HG02759 (cell line): Measurements from ENCODE around the gene ADAMTS10.
"Not testable (repeated sequence)": the region's sequence is repeated elsewhere in the genome, so short reads cannot be mapped to it uniquely, and the experiment has no call there.

Experiments
- ATAC-seq: cut with Tn5 transposase; IDR thresholded peaks from one replicate; pipeline ENCODE4 v1.9.1; 2021; ENCODE audit warnings: mild to moderate bottlenecking, moderate library complexity; ENCODE audit not compliant: unreplicated experiment

ADAMTS10 gene

DNA sequence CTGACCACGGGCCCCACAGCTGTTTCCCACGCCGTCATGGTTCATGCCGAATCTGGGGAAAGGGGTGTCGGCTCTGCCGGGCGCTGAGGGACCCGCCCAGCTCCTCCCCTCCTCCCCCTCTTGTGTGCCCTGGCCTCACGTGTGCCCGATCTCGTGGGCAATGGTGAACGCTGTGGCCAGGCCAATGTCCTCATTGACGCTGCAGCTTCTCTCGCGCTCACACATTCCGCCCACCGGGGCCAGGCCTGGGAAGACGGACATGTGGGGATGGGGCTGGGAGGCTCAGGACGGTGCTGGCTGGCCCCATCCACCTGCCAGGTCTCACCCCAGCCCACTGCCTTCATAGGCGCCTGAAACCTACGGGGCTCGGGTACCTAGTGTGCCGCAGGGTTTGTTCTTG lies 14.3 kb downstream of the ADAMTS10 start:
- no peak for ATAC-seq

DNA sequence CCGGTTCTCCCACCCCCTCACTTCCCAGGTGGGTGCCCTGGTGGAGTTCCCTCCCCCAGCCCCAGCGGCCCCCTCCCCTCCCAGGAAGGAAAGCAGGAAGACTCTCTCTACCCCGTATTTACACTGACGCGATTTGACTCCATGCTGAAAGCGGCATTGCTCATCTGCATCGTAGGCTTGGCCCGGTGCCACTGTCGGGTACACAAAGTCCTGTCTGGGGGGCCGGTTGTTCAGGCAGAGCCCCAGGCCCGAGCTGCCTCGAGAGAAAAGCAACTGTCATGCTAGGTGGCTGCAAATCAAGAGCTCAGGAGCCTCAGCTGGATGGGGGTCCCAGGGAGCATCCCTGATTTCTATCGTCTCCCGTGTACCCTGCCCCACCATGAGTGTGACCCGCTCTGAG lies 14.9 kb downstream of the ADAMTS10 start:
- no peak for ATAC-seq

DNA sequence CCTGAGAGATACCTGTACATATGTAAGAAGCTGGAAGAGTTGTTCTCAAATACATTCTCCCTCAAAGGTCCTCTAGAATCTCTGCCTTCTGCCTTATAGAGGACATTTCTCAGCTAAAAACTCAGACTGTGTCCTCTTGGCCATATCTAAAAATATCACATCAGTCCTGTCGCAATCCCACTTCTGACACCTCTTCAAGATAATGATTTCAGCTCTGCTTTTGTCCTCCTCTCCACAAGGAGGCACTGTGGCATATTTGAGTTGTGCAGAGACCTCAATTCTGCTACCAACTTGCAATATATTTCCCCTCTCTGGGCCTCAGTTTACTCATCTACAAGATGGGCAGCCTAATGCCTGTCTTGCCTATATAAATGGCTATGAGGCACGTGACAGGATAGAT lies 16.6 kb downstream of the ADAMTS10 start:
- ATAC-seq: no peak

DNA sequence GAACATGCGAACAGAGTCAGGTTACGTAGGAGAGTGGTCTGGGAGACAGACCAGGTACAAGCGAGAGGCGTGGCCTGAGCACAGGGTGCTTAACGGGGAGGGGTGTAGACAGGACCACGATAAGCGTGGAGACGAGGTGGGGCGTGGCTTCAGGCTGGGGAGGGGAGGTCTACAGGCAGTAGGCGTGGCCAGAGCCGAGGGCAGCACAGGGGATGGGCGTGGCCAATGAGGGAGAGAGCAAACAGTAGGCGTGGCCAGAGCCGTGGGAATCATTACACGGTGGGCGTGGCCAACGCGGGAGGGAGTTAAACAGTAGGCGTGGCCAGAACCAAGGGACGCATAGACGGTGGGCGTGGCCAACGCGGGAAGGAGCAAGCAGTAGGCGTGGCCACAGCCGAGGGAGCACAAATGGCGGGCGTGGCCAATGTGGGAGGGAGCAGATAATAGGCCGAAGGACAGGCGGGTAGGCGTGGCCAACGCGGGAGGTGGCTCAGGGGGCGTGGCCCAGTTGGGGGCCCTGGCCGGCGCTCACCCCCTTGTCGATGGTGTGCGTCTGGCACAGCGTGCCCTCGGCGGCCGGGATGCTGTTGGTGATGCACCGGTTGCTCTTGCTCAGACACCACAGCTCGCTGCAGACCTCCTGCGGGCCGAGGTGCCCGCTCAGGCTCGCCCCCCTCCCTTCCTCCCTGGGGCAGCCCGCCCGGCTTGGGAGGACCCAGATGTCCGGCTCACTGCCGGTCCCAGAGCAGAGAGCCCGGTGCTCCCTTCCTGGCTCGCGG lies 18.1 kb downstream of the ADAMTS10 start:
- no peak for ATAC-seq

DNA sequence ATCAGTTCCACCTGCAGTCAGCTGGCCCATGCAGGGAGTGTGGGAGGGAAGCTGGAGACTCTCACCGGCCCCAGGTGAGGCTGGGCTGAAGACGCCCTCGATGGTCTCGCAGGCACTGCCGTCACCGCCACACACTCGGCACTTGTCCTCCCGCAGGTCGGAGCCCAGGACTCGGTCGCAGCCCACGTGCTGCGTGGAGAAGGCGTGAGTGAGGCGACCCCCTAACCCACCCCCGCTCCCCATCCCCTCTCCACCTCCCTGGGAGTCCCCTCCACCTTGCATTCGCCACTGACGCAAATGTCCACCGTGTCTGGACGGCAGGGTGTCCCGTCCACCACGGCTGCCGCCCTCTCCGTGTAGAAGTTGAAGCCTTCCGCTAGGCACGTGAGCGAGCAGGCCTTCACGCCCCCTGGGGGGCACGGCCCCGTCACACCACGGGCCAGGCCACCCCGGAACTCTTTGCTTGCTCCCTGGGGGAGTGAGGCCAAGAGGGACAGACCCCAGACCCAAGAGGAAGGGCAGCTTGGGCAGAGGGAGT lies 21.3 kb downstream of the ADAMTS10 start:
- no peak for ATAC-seq

DNA sequence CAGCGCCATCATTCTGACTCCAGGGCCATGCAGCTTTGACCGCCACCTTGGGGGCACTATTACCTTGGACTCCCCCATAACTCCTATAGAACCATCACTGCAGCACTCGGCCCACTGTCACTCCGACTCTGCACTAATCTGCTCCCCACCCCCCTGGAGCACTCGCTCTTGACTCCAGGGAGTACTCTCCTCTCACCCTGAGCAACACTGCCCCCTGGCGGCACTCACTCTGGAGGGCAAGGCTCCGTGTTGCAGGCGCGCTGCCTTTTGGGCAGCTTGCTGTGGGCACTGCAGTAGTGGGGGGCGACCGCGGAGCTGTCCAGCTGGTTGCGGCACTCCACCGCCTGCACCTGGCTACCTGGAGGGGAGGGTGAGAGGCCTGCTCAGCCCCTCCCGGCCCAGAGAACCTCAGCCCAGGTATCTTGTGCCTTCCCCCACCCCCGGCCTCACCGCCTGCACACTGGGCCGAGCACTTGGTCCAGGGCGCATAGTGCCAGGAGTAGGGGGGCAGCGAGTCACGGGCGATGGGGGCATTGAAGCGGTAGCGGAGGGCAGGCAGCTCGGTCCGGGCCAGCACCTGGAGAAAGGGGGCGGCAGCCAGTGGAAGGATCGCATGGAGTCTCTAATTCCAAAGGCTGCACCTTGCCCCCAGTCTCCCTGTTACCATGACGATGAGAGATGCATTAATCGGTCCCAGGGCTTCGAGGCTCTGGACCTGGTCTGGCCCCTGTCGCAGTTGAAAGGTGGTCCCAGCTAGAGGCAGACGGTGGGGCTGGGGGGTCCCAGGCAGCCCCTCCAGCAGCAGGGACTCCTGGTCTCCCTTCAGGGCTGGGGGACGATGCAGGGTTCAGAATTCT lies 24.4 kb downstream of the ADAMTS10 start:
- no peak for ATAC-seq

DNA sequence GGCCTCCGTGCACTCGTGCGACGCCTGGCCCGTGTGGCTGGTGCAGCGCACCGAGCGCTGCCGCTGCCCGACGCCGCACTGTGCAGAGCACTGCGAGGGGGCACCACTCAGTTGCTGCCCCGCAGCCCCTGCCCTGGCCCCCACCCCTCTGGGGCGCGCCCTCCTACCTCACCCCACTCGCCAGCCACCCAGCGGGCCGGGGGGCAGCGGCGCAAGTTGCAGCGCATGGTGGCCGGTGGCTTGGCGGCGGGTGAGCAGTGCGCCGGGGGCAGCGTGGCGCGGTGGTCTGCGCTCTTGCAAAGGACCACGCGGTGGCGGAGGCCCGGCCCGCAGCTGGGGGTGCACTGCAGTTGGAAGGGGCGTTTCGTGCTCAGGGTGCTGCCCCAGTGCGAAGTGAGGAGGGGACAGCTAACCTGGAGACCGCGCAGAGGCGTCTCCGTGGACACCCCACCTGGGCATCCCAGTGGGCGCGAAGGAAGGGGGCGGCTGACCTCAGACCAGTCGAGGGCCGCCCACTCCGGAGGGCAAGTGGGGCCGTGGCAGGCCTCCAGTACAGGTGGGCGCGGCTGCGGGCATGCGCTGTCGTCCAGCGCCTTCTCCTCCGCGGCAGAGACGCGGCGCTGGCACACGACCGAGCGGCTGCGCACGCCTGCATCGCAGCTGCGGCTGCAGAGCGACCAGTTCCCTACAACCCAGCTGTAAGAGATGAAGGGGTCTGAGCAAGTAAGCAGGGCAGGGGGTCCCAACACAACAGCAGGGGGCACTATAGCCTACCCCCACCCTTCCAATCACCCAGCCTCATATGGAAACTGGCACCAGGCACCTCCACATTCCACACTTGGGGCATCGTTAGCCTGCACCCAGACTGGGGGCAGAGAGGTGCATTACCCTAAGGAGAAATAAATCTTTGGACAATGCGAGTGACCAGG lies 25.3 kb downstream of the ADAMTS10 start:
- no peak for ATAC-seq

DNA sequence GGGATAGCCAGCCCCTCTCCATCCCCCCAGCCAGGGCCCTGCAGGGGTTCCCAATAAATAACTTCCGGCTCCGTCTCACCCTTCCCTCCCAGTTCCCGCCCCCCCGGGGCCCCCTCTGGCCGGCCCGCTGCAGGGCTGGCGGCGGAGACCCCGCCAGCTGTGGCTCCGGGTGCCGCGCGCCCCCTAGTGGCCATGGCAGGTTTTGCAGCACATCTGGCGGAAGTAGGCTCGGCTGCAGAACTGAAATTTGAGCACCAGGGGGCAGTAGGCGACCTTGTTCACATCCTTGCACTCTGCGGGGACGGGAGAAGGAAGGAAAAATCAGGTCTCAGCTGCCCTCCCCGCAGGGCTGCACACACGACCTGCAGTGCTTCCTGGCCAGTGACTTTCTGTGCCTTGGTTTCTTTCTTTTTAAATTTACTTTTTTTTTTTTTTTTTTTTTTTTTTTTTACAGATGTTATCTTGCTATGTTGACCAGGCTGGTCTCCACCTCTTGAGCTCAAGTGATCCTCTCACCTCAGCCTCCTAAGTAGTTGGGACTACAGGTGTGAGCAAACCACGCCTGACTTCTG lies 29.7 kb downstream of the ADAMTS10 start:
- peak; percentile 52 for ATAC-seq

DNA sequence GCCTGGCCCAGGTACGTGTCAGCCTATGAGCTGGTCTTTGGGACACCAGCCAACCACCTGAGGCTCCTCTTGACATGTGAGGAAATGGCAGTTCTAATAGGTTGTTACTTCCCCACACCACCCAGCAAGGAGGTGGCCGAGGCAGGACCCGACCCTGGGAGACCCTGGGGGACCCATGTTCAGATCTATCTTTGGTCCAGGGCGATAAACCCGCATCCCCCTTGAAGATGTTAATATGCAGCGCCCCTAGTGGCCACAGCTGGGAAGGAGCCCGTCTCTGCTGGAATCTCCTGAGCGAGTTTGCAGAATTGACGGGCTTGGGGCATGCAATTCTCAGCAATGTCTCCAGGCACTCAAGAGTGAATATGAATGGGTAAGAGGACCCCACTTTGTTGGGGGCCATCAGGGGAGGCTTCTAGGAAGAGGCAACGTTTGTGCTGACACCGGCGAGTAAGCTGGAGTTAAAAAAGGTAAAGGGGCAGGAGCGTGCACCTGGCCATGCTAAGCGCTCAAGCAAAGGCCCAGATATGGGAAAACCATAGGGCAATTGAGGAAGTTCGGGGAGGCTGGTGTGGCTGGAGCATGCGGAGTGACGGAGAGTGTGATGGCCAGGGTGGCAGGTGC lies 31.8 kb downstream of the ADAMTS10 start:
- ATAC-seq: no peak

DNA sequence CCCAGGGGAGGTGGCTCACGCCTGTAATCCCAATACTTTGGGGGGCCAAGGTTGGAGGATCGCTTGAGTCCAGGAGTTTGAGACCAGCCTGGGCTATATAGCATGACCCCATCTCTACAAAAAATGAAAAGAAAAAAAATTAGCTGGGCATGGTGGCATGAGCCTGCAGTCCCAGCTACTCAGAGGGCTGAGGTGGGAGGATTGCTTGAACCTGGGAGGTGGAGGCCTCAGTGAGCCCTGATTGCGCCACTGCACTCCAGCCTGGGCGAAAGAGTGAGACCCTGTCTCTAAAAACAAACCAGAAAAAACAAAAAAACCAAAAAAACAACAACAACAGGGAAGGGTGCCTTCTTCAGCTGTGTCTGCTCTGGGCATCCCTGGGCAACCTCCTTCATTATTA lies 32.8 kb downstream of the ADAMTS10 start:
- no peak for ATAC-seq

DNA sequence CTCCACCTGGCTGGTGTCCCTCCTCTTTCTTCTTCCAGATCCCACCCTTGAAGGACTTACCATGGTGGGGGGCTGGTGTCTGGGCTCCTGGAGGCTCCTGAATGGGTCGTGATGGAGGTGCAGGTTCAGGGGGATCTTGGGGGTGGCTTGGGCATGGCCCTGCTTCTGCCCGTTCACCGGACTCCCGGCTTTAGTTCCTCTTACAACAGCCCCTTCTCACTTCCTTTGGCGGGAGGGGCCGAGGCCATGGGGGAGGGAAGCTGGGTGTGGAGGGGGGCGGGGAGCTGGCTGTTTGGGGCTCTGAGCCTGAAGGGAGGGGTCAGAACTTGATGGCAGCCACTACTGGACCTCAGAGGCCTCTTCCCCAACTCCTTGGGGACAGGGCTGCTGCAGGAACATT lies 33.3 kb downstream of the ADAMTS10 start, which contains the start of gene MYO1F:
TSS of gene MYO1F (minus strand) at position 196 of the 400 bp plus-strand sequence. CDS start at position 63, 133 bp downstream.
- ATAC-seq: no peak

DNA sequence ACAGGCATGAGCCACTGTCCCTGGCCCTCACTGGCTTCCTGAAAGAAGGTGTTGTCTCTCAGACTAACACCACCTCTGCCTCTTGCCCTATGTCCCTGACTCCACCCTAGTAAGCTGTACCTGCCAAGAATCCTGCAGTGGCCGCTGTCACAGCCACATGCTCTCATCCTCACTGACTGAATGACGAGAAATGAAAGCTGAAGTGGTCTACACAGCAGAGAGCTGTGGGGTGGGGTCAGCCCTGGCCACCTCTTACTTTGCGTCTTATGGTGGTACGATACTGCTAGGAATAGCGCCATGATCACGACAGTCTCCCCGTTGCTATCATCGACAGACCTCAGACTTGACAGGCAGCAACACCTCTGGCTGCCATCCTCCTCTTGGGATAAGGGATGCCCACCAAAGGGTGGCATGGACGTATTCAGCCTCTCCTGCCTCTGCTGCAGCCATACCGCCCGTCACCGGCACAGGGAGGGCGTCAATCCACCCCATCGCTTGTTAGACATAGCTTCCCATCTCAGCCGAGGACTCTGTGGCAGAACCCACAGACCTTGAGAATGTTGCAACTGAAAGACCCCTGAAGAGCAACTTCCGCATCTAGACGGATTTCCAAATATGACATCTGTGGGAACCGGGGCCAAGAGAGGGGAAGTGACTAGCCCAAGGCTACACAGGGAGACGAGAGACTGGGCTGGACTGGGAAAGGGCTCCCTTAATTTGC lies 34.1 kb downstream of the ADAMTS10 start:
- ATAC-seq: no peak

DNA sequence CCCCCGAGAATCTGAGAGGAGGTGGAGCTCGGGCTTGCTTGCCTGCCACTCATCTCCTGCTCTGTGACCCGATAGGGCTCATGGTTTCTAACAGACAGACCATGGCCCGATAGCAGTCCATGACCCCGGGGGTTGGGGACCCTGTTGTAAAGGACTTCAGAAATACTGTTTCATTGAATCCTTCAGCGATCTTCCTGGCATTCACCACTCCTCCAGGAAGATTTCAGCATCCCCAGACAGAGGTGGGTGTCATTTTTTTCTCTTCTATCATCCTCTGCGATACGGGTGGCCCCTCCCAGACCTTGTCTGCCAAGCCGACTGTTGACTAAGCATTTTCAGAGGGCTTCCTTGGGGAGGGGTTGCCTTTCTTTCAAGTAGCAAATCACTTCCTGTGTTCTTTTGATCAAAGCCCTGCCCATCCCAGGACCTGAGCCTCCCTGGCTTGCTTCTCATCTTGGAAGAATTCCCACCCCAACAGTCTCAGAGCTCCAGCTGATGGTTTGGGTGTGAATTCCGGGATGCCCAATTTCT lies 35.0 kb downstream of the ADAMTS10 start:
- no peak for ATAC-seq

DNA sequence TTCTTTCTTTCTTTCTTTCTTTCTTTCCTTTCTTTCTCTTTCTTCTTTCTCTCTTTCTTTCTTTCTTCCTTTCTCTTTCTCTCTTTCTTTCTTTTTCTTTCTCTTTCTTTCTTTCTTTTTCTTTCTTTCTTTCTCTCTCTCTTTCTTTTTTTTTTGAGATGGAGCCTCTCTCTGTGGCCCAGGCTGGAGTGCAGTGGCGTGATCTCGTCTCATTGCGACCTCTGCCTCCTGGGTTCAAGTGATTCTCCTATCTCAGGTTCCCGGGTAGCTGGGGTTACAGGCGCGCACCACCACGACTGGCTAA lies 35.9 kb downstream of the ADAMTS10 start:
- ATAC-seq: not testable (repeated sequence)

DNA sequence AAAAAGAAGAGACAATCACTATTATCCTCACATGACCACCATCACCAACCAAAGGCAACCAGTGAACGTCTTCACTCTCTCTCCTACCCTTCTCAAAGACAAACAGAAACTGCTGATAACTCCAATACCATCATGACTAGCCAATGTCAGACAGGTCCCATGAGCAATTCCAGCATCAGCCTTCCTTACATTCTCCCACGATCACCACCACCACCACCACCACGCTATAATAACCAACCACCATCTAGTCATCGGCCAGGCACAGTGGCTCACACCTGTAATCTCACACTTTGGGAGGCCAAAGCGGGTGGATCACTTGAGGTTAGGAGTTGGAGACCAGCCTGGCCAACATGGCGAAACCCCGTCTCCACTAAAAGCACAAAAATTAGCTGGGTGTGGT lies 37.2 kb downstream of the ADAMTS10 start:
- ATAC-seq: no peak

DNA sequence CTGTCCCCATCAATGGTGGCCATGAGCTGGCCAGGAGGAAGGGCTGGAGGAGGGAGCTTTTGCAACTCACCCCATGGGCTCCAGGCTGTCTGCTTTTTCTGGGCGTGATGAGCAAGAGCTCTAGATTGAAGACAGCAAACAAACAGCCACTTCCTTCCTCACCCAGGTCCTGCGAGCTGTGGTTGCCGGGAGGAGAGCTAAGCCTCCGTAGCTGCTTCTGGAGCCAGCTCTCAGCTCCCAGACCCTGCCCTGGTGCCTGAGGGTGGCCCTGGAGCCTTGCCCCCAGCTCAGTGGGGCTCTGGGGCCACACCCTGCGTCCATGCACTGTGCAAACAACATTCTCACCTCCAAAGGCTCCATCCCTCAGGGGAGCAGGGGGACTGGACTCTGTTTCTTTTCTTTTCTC lies 39.5 kb downstream of the ADAMTS10 start:
- ATAC-seq: no peak

DNA sequence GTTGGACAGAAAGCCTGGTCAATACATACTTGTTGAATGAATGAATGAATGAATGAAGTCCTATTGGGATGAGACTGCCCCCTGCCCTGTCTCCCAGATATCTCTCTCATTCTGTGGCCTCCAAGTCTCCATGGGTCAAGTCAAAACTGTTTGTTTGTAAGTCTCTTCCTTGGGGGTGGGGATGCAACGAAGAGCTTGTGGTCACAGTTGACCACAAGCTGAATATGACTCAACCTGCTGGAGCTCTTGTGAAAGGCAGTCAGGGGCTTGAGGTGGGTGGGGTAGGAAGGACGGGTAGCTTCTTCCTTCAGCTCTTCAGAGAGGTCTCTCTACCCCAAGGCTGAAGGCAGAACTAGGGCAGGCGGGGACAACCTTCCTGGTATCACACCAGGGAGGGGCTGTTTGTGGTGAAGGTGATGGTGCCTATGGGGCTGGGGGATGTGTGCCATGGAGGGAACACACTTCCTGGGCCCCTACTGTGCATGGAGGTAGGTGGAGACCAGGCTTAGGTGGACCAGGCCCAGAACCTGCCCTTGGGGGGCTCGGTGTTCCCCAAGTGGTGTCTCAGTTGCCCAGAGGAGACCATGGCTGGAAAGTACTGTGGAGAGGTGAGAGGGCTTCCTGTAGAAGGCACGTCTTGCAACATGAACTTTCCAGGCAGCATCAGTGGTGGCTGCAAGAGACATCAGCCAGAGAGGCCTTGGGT lies 41.3 kb downstream of the ADAMTS10 start:
- peak; percentile 77 for ATAC-seq

DNA sequence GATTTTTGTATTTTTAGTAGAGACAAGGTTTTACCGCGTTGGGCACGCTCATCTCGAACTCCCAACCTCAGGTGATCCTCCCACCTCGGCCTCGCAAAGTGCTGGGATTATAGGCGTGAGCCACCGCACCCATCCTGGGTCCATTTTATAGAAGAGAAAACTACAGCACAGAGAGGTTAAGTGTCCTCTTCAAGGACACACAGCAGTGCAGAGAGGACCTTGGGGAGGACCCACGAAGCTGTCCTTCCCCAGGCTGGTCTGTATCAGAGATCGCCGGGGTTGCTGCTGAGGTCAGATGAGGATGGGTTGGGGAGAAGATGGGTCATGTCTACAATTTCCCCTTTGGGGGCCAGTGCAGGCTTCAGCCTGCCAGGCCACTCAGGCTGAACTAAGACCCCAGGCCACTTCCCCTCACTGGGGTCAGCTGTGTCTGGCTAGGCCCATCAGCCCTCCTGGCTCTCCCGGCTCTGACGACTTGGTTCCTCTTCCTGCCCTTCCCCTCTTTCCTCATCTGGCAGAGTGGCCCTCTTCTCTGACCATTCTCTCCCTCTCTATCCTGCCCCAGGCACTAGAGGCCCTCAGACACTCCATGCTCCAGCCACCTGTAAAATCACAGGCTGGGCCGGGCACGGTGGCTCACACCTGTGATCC lies 42.9 kb downstream of the ADAMTS10 start:
- no peak for ATAC-seq
